Spleen (tissue), 13 donors: ENCODE data around the gene BACE2. TPM values are rescaled to one million over a fixed set of nuclear protein-coding genes. Genes with fewer than 3 reads are reported as not detected.

Experiments used
- DNase-seq: peaks from one replicate; pipeline ENCODE4 v3.0.0-alpha.2; 2020
- H3K27ac ChIP-seq, 8 donors: fragments of 200-600 bp; sonication (generic) in 7 of 8; 1 replicate in 4 of 8; 2 replicates in 4 of 8; pipeline versions ENCODE4 v1.5.0 to v1.8.0; 2016 to 2021; ENCODE audit warnings: inconsistent platforms in 4 of 8, mild to moderate bottlenecking in 4 of 8, moderate library complexity in 1 of 8
- H3K27me3 ChIP-seq, 7 donors: fragments of 200-600 bp; sonication (generic) in 6 of 7; replicated peaks in 1 of 7; 1 replicate in 4 of 7; 2 replicates in 3 of 7; pipeline versions ENCODE4 v1.5.0 to v1.8.0; 2016 to 2021; ENCODE audit warnings: inconsistent platforms in 3 of 7, mild to moderate bottlenecking in 1 of 7
- H3K36me3 ChIP-seq, 6 donors: fragments of 200-600 bp; sonication (generic) in 5 of 6; 1 replicate in 4 of 6; 2 replicates in 2 of 6; pipeline versions ENCODE4 v1.5.0 to v1.8.0; 2016 to 2021; ENCODE audit warnings: inconsistent platforms in 2 of 6
- H3K4me1 ChIP-seq, 6 donors: fragments of 200-600 bp; sonication (generic) in 5 of 6; 1 replicate in 3 of 6; 2 replicates in 3 of 6; pipeline versions ENCODE4 v1.5.0 to v1.8.0; 2016 to 2021; ENCODE audit warnings: inconsistent platforms in 3 of 6
- H3K4me3 ChIP-seq, 8 donors: fragments of 200-600 bp; sonication (generic) in 7 of 8; 1 replicate in 4 of 8; 2 replicates in 4 of 8; pipeline versions ENCODE4 v1.5.0 to v1.8.0; 2016 to 2021; ENCODE audit warnings: inconsistent platforms in 4 of 8, mild to moderate bottlenecking in 4 of 8, moderate library complexity in 2 of 8
- H3K9me3 ChIP-seq, 8 donors: fragments of 200-600 bp; sonication (generic) in 7 of 8; 1 replicate in 4 of 8; 2 replicates in 4 of 8; pipeline versions ENCODE4 v1.5.0 to v1.8.0; 2016 to 2021; ENCODE audit warnings: inconsistent platforms in 4 of 8
- CTCF ChIP-seq, 11 experiments: fragments of 200-600 bp in 7 of 11; fragments of 450-650 bp in 4 of 11; sonication (generic) in 4 of 11; IDR thresholded peaks in 8 of 11; conservative IDR thresholded peaks in 3 of 11; 1 replicate in 7 of 11; 2 replicates in 4 of 11; pipeline versions ENCODE4 v1.4.0 to v1.8.0; 2016 to 2021; ENCODE audit warnings: antibody characterized with exemption in 11 of 11, inconsistent platforms in 4 of 11, mild to moderate bottlenecking in 1 of 11
- POLR2A ChIP-seq, 3 donors: fragments of 450-650 bp; IDR thresholded peaks; one replicate each; pipeline ENCODE4 v1.5.1; 2017; ENCODE audit warnings: antibody characterized with exemption in 3 of 3, mild to moderate bottlenecking in 1 of 3
- POLR2AphosphoS5 ChIP-seq, 3 donors: sonication (generic); formaldehyde crosslinking; IDR thresholded peaks; one replicate each; pipeline ENCODE4 v1.5.1; 2017; ENCODE audit warnings: antibody characterized with exemption in 3 of 3
- WGBS, 5 donors: extraction: QIAGEN DNeasy Blood & Tissue Kit in 3 of 5; methylation state at CpG; one replicate each; pipeline versions ENCODE4 v1.1.5 to v1.1.7; 2013 to 2018; 5-methylcytosine and 5-hydroxymethylcytosine counted together
- intact Hi-C: fragments of 100-400 bp; cut with DNase I; formaldehyde crosslinking; loops from one replicate; pipeline ENCODE4 v1.15.0; 2023; ENCODE audit warnings: low total_unique reads
- long read RNA-seq, 2 donors: transcript quantifications; one replicate each; lab custom pipeline, GENCODE V29; 2026
- polyA plus RNA-seq, 3 donors: library from polyadenylated mRNA; stranded (reverse); fragments of 200-250 nt; gene quantifications; one replicate each; pipeline ENCODE4 v1.2.1, GENCODE V29; 2013
- total RNA-seq, 7 donors: library from RNA; depleted of rRNA in 3 of 7; stranded (reverse); fragments of >200 nt in 3 of 7; fragmentation: NEBNext Ultra II Directional in 4 of 7; extraction: Animal tissue kit (Norgen Biotek cat#: 25700) in 4 of 7; gene quantifications; one replicate each; pipeline versions ENCODE4 v1.1.0 to v1.2.1, GENCODE V29; 2016 to 2021
- donor health status: healthy with polysubstance abuse.
- donor health status: DM: no; HTN: no; CAD: no; lungs with moderate emphysema.
- donor health status: DM: no; HTN: no; CAD: no.
- donor health status: Bipolar disorder and iron deficiency.
- donor health status: healthy.
- donor health status: DM: no; HTN: no; CAD: no.
- donor health status: DM: yes; HTN: yes; CAD: no.

BACE2 gene
- total RNA-seq (10 to 100 TPM; 44.3 to 54.7 (median 48.5) TPM), polyA plus RNA-seq (10 to 100 TPM; 19.4 to 23.6 (median 20.0) TPM)
- long read RNA-seq, donor 1, transcript BACE2-202 (9 exons, 2,993 nt), result major isoform, 5 of 6 reads
- long read RNA-seq, donor 1, partial matches to known transcripts, result 0 of 6 reads
- long read RNA-seq, donor 1, other reads (novel, unspliced or antisense), result 0 of 6 reads
- long read RNA-seq, donor 2, transcript BACE2-202 (9 exons, 2,993 nt), result major isoform, 8 of 16 reads
- long read RNA-seq, donor 2, partial matches to known transcripts, result 7 of 16 reads
- long read RNA-seq, donor 2, other reads (novel, unspliced or antisense), result 0 of 16 reads

GRCh38 chr21:41167348-41168342 is at the start of gene BACE2:
TSS of gene BACE2 (plus strand) at chr21:41168160. CDS start at chr21:41168264, 104 bp downstream.
- intact Hi-C loops, result no loop called here
- peak within 1 kb of the TSS; percentile 54 to 82 (median 66) for H3K4me3 ChIP-seq
- peak within 1 kb of the TSS; percentile 78 to 92 (median 90) for H3K27ac ChIP-seq
- H3K4me1 ChIP-seq, result peaks cover 6 to 61% (median 35%) of the 10 kb centered on the region in 6 donors
- no peaks in the 10 kb centered on the region for H3K9me3 ChIP-seq
- peaks cover 0 to 58% (median 3%) of the 10 kb centered on the region in 7 donors for H3K27me3 ChIP-seq
- WGBS, 5 donors, result 1 to 2% (median 1%) methylated on average over 41 to 111 of the region's 111 CpGs
- TF ChIP-seq POLR2A (IDR thresholded peaks at IDR 0.05) (peak in 1 of 3 donors; percentile 24), CTCF (IDR thresholded peaks at IDR 0.05 in 8 of 11, conservative IDR thresholded peaks at IDR 0.05 in 3 of 11) (peak in 10 of 11 experiments; percentile 31 to 81 (median 67)), POLR2AphosphoS5 (IDR thresholded peaks at IDR 0.05) (peak; percentile 69 to 80 (median 77))
- H3K36me3 ChIP-seq, result no peaks in the 10 kb centered on the region
- peak; percentile 90 for DNase-seq

GRCh38 chr21:41119901-41120300 is 48.1 kb upstream of the BACE2 start:
- Histone ChIP-seq H3K27ac (no peak overlapping the region), H3K9me3 (no peaks in the 10 kb centered on the region), H3K4me1 (peaks cover 0 to 7% (median 4%) of the 10 kb centered on the region in 6 donors), H3K36me3 (no peaks in the 10 kb centered on the region), H3K4me3 (no peak overlapping the region), H3K27me3 (peaks cover 0 to 14% (median 0%) of the 10 kb centered on the region in 7 donors)
- no peak for DNase-seq
- WGBS, 5 donors, result 85 to 100% (median 97%) methylated on average over 1 of the region's 1 CpG
- TF ChIP-seq POLR2A (IDR thresholded peaks at IDR 0.05) (no peak), POLR2AphosphoS5 (IDR thresholded peaks at IDR 0.05) (no peak), CTCF (IDR thresholded peaks at IDR 0.05 in 8 of 11, conservative IDR thresholded peaks at IDR 0.05 in 3 of 11) (no peak)
- intact Hi-C loops, result no loop called here

- TF ChIP-seq CTCF (IDR thresholded peaks at IDR 0.05 in 8 of 11, conservative IDR thresholded peaks at IDR 0.05 in 3 of 11), result no peak
- TF ChIP-seq POLR2AphosphoS5 (IDR thresholded peaks at IDR 0.05), result no peak
- TF ChIP-seq POLR2A (IDR thresholded peaks at IDR 0.05), result no peak
- Histone ChIP-seq H3K36me3 (no peaks in the 10 kb centered on the region), H3K27me3 (peaks cover 0 to 9% (median 0%) of the 10 kb centered on the region in 7 donors), H3K27ac (no peak overlapping the region), H3K4me1 (peaks cover 0 to 7% (median 4%) of the 10 kb centered on the region in 6 donors), H3K4me3 (no peak overlapping the region), H3K9me3 (no peaks in the 10 kb centered on the region)
- intact Hi-C loops, result no loop called here
- 74 to 93% (median 84%) methylated on average over 4 of the region's 4 CpGs for WGBS, 5 donors
- DNase-seq, result no peak
These were observed 47.0 kb upstream of the BACE2 start for GRCh38 chr21:41120997-41121396.
